A673 (cell line): ENCODE measurements around the gene SNAP47.

Experiments
- EZH2 ChIP-seq: fragments of 200-600 bp; sonication (generic); IDR thresholded peaks from 2 replicates; pipeline ENCODE4 v1.6.1; 2017; ENCODE audit warnings: borderline replicate concordance, low read depth, mild to moderate bottlenecking, mixed read lengths, antibody characterized with exemption, low read length; ENCODE audit not compliant: poor library complexity, severe bottlenecking
- TF ChIP-seq, protein P1 (sequence below): fragments of 300-800, 200-600 bp; sonication (generic); conservative IDR thresholded peaks from 2 replicates; pipeline ENCODE4 v1.5.1; 2017; ENCODE audit warnings: low read depth, mild to moderate bottlenecking, antibody characterized with exemption, low read length, moderate library complexity, mixed read lengths

DNA sequence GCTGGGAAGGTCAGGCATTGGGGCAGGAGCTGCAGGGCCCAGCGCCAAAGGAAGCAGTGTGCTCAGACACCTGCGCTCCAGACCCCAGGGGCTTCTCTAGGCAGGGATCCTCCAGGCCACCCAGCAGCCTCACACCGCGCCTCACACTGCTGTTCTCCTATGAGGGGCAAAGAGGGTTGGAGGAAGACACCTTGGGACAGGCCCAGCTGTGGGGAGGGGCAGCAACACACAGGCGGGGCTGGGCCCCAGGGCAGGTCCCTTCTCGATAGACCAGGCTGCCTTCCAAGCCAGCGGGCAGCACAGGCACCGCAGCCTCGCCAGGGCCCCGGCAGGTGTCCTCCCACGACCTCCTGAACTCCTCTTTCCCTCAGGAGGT, 59.6 kb downstream of the SNAP47 start:
- TF ChIP-seq, protein P1, sequence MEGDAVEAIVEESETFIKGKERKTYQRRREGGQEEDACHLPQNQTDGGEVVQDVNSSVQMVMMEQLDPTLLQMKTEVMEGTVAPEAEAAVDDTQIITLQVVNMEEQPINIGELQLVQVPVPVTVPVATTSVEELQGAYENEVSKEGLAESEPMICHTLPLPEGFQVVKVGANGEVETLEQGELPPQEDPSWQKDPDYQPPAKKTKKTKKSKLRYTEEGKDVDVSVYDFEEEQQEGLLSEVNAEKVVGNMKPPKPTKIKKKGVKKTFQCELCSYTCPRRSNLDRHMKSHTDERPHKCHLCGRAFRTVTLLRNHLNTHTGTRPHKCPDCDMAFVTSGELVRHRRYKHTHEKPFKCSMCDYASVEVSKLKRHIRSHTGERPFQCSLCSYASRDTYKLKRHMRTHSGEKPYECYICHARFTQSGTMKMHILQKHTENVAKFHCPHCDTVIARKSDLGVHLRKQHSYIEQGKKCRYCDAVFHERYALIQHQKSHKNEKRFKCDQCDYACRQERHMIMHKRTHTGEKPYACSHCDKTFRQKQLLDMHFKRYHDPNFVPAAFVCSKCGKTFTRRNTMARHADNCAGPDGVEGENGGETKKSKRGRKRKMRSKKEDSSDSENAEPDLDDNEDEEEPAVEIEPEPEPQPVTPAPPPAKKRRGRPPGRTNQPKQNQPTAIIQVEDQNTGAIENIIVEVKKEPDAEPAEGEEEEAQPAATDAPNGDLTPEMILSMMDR: no peak
- TF ChIP-seq EZH2: no peak
